Stimulated activated CD4-positive, alpha-beta T cell treated with anti-CD3 and anti-CD28 coated beads, Interleukin-4, amount 100 ng/mL, for 24 hours (primary cell): ENCODE data around the gene CWC27.

Source experiments
- DNase-seq: peaks from one replicate; pipeline ENCODE4 v3.0.0-alpha.2; 2020

The CWC27 gene

DNA sequence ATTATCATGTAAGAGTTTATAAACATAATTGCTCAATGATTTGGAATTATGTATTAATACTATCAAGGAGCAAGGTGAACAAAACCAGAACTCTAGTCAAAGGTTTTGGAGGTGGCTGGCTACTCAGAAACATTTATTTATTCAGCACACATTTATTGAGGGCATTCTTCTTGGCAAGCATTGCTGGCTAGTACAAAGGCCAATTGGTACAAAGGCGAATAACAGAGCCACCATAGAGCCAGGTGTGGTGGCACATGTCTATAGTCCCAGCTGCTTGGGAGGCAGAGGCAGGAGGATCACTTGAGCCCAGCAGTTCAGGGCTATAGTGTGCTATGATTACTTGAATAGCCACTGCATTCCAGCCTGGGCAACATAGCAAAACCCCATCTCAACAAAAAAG, 242.1 kb downstream of the CWC27 start:
- no peak for DNase-seq

DNA sequence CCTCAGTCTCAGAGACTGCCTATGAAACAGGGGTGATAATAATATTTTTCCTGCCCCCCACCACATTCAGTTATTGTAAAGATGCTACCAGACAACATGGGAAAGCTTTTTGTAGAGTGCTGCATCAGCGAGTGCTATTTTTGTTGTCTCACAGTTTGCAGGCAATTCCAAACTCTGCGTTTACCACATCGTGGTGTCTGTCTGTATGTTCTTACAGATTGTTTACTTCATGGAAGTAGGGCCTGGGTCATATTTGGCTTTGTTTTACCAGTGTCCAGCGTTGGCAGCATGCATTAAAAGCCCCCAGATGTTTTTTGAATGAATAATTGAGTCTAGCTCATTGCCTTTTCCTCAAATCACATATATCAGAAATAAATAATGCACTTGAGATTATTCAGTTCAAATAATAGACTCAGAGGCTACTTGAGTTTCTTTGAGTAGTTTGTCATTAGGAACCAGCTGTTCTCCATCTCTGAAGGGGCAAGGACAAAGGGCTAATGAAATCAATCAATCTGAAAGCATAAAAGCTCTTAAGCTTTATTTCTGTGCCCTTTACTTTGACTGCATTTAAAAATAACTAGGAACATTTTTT, 243.7 kb downstream of the CWC27 start:
- no peak for DNase-seq

DNA sequence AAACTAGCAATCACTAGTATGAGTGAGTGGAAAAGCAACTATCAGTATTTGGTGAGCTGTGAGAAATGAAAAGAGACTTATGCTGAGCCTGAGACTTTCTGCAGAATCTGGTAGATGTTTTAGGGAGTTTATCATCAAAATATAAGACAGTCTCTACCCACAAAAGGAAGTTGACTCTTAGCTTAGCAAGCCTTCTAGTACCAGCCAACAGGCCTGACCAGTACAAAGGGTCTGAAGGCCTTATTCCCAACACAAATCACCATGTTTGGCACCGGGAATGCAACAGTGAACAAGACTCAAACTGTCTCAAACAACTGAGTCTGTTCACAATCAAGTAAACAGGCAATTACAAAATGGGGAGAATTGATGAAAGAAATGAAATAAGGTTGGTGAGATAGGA, 244.4 kb downstream of the CWC27 start:
- DNase-seq: no peak

DNA sequence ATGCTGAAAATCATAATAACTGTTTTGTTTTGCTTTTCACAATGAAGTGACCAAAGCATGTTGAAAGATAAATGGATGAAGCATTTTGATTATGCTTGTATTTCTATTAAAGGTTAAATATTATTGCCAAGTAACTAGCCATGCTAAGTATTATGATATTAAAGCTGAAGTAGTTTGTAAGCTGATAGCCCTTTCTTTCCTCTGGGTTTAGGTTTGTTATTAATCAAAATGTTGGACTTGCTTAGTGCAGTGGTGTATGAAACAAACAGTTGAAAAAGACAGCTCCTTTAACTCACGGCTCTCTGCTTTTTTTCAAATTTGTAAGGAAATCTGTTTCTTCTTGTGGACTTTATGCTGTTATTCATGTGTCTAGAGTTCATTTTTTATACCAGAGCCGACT, 246.0 kb downstream of the CWC27 start:
- no peak for DNase-seq

DNA sequence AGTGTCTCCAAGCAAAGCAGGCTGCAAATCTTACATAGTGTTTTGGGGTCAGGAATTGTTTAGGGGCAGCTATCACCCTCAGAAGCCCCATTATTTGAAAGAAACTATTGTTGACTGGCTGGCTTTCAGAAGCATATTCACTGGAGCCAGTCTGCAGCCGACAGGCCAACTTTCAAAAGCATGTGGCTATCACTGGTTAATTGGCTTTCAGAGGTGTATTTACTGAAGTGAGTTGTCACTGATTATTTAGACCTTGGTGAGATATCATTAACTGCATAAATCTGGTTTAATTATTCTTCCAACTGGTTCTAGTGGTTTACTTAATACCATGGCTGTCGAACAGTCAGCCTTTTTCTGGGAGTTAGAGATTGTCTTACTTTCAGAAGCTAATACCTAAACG, 247.0 kb downstream of the CWC27 start:
- DNase-seq: no peak

DNA sequence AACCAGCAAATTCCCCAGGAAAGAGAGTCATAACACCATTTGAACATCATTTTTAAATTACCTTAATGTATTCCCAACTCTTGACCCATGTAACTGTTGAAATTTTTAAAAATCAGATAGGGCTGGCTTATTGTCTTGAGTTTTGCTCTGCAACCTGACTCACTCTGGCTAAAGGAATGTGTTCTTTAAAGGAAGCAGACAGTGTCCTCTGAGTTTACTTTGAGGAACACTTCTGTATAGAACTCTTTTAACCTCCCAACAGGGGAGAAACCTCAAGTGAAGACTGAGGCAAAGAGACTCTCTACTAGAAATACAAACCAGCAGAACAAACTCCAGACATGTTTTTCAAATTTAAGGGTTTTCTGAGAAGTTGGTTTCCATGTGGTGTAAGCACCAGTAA, 248.9 kb downstream of the CWC27 start:
- DNase-seq: no peak

DNA sequence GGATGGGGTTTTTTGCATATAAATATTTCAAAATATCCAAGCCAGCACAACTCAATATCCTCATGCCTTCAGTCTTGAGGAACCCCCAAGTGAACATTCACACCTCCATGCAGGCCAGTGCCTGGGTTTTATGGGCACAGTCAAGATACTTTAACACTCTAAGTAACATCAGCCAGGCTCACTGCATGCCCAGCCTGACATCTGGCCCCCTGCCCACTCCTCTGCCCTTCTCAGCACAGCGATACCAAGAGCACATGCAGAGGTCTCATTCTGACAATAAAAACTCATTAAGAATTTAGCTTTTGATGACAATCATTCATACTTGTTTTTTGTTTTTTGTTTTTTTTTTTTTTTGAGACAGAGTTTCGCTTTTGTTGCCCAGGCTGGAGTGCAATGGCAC, 250.0 kb downstream of the CWC27 start:
- no peak for DNase-seq

DNA sequence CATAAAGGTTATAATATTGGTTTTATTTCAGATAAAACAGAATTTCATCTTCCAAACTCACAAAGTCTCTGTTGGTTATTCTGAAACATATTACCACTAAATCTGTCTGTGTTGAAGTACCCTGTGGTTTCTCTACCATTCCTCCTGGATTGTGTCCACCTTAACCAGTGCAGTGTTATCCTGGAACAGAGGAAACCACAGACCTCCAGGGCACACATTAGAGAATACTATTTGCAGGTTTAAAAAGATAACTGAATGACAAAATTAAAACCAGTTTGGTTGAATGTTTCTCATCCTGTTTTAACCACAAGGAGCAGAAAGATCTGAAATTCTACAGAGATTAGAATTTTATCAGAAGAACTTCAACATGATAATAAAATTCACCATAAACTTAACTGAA, 251.8 kb downstream of the CWC27 start:
- no peak for DNase-seq

DNA sequence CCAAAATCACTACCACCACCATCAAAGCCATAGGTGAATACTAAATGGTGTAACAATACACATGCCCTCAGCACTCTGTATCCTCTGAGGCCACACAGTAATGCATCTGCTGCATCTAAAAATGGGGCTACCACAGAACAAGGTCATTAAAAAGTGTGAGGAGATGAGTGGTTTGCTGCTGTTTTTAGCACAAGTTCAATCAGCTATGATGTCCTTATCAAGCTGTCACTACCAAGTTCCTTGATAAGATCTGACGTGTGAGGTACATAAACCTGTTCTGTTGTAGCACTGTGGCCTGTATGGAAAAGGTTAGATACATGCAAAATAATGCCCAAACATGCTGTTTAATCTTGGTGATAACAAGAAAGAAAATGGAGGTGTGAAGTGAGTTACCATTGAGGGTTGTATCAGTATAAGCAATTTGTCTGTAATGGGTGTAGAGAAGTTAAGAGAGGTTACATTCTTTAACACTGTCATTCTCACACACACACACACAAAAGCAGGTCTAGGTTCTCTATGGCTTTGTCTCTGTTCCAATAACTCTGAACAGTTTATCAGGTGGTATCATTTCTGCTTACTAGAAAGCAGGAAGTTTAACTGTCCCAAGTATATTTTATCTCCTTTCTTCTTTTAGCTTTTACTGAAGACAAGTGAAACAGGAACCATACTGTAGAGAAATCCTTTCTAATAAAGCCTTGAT, 252.9 kb downstream of the CWC27 start:
- DNase-seq: no peak

DNA sequence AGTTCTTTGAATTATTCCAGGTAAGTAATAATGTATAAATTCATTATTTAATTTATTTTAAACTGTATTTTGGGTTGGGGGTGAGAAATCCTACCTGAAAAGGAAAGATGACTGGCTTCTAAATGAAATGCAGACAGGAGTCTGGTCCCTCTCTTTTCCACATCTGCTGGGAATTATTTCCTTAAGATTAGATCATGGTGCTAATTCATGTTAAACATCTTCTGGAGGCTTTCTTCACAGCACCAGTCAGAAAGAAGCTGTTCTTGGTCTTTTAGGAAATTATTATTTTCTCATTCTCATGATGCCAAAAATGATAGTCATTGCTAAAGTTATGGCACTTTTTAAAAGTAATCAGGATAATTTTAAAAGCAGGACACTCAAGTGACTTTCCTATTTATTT, 254.2 kb downstream of the CWC27 start:
- no peak for DNase-seq

DNA sequence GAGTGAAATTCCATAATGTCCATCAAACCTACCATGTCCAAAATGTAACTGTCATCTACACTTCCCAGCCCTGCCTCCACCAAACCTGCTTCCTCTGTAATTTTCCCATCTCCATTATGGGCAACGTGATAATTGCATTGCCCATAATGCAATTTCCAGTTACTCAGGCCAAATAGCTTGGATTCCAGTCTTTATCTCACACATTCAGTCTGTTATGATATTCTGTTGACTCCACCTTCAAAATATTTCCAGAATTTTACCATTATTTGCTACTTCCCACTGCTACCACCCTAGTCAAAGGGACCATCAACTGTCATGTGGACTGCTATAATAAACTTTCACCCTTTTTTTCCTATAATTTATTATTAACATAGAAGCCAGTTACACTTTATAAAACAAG, 256.0 kb downstream of the CWC27 start:
- no peak for DNase-seq

DNA sequence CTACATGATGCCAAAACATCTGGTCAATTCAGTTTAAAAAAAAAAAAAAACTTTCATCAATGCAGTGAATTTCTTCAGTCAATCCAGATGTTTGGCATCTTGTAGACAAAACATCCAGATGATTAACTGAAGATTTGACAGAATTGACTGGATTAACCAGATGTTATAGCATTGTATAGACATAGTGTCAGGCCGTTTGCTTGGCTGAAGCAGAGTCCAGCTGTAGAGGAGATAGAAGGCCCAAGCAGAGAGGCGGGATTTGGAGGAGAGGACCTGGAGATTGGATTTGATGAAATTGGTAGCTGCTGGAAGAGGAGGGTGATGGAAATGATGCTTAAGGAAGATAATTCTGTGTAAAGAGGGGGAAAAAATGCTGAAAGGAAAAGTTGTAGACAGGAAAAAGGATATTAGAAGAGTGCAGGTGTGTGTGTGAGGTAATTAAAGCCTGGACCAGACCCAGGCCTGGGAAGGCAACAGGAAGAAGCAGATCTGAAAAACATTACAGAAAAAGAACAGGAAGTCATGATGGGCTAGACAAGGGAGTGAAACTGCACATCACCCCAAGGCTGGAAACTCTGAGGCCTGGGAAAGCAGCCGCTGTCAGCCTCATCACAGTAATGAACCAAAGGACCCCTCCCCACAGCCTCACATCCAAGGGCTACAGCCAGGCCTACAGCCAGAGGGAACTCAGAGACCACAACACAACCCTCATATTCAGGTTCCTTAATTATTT, 258.3 kb downstream of the CWC27 start:
- DNase-seq: no peak

DNA sequence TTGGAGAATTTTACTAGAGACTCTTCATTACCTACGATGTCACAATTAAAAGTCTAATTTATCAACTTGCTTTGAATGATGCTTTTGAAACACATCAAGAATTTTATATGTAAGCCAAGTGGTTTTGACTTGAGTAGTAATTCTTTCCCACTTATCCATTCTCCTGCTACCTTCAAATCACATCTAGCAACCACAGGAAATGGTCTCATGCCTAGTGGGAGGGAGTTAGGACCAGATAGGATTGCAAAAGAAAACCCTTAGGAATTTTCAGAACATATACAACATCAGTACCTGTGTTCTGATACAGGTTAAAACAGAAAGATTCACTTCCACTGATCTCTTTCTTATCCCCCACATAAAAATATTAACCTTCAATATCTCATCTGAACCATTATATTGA, 260.4 kb downstream of the CWC27 start:
- DNase-seq: no peak

DNA sequence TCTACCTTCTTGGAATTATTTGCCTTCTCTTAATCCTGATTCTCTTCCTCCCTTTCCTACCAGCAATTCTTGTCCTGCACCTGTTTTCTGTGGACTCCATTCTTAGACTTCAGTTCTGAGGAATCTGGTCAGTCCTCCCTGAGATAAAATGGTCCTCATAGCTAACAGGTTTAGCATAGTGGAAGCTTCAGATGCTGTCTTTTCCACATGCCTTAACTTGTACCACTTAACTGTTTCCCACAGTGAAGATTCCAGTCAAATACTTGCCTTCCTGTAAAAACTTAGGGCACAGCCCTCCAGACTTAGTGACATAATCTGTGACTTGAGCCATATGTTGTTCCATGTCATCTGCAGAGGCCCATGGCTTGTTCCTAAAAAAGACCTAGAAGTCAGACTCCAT, 261.3 kb downstream of the CWC27 start:
- no peak for DNase-seq

DNA sequence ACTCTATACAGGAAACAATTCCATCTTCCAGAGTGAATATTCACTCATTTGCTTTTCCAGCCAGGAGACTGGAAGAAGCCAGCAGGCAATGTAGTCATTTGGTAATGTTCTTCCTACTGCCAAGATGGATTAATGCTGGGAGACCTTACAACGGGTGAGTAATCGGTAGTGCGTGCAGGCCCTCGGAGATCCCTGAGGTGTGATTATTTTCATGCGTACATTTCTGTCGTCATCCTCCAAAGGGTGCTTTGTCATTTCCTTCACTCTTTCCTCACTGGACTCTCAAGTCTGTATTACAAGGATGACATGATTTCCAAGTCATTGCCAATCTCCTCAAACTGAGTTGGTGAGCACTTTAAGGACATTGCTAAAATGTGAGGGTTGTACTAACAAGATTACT, 263.5 kb downstream of the CWC27 start:
- DNase-seq: no peak

DNA sequence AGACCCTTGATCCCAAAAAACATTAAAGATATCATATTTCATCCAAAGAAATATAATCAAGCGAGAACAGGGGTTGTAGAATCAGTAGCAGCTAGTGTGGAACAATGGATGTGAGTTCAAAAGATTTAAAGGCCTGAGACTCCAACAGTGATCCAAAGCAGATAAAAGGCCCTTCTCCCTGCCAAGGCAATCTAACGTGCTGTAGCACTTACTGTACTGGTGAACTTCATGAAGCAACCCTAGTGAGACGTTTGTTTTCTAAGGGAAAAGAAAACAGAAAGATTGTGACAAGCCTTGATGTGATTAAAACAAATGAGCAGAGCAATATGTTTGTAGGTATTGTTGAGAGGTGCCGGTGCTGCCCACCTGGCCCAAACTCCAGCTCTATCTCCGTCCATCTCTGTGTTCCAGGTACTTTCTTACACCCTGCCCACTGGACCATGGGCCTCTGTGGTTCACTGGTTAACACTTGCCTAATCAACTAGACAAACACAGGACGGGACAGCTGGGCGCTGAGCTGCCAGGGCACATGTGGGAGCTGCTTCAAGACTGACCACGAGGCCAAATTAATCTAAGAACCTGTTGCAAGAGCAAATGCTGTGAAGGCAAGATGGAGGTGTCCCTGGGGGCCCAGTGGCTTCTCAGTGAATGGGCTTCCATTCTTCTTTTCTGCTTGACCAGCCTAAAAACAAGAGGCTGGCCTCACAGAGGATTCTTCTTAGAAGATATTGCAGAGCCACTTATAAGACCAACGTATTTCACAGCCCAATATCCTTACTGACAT, 265.5 kb downstream of the CWC27 start:
- no peak for DNase-seq

DNA sequence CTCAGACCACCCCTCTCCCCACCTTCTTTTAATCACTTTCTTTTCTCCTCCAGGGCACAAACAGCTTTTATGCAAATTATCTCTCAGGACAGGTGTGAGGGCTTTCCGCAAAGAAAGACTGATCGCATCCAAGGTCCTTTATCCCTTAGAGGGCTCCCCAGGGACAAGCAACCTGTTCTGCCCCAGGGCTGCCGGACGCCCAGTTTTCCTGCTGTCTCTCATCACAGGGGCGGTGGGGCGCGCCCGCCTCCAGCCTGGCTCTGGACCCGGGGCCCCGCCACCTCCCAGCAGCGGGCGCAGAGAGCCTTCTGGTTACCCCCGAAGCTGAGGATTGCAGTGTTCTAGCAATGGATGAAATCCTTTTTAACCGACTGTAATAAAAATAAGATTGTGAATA, 266.1 kb downstream of the CWC27 start:
- no peak for DNase-seq

DNA sequence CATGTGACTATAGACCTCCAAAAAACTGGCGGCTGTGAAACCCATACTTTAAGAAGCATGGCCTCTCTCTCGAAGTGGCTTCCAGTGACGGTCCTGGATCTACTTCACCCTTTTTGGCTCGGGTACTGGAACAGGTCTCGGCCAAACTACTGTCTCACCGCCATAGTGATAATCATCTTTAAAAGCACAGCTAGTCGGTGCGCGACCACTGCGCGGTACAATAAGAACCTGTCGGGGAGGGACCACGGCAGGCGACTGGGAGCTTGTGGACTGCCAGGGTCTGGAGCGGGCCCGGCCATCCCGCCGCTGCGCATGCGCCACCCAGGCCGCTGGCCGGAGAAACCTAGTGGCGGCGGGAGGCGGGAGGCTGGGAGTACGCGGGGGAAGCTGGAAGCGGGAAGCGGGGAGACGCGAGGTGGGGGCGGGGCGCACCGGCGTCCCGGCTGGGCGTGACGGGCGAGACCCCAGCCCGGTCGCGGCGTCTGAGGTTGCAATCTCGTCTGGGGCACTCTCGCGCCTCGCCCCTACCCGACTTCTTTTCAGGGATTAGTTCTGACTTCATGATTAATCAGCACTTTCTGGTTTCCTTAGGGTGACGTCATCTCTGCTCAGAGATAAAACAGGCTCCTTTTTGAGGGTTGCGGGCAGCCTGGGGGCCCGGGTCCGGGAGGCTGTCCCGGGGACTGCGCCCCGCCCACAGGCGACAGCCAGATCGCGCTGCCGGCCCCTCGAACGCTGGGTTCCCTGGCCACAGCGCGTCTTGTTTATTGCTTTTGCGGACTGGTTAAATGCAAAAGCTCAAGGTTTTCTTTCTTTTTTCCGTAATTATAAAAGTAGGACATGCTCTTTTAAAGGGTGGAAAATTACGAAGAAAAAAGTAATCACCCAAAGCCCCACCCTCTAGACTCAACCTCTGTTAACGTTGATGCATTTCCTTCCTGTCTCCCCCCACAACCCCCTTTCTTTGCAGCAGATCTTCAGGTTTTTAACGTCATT, 266.8 kb downstream of the CWC27 start:
- DNase-seq: peak; percentile 80

DNA sequence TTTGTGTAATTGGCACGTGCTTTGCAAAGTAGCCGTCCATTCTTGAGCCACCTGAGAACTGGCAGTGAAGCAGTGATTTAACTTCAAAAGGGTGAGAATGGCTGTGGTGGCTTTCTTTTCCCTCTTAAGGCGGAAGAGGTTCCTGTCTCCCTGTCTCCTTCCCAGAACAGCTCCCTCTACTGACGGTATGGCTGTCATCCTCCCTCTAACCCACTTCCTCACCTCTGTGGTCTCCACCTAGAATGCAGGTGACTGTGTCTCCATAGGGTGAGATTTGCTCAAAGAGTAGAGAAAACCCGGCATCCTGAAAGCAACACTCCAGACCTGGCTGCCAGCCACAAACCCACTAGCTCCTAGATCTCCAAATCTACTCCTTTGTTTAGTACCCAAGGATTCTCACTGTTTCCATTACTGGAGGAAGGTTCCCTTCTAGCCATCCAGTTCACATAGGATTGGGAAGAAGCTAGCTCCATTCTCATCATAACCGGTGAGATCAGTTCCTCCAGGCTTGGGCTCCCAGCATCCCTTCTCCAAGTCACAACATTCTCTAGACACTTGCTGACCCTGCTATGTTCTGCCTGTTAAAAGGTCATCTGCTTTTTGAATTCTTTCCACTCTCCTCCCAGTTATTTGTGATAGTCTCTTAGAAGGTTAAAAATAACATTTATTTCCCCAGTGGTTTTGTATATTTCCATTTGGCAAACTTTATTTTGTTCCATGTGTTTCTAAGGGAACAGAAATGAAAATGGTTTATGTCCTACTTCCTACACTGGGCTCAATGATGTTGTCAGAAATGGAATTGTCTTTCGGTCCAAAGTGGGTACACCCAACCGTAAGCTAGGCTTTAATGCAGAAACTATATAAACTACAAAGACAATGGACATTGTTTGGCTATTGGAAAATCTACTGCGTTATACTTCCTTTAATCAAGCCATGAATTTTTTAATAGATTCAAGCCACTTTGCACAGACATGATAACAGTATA, 269.4 kb downstream of the CWC27 start:
- no peak for DNase-seq

DNA sequence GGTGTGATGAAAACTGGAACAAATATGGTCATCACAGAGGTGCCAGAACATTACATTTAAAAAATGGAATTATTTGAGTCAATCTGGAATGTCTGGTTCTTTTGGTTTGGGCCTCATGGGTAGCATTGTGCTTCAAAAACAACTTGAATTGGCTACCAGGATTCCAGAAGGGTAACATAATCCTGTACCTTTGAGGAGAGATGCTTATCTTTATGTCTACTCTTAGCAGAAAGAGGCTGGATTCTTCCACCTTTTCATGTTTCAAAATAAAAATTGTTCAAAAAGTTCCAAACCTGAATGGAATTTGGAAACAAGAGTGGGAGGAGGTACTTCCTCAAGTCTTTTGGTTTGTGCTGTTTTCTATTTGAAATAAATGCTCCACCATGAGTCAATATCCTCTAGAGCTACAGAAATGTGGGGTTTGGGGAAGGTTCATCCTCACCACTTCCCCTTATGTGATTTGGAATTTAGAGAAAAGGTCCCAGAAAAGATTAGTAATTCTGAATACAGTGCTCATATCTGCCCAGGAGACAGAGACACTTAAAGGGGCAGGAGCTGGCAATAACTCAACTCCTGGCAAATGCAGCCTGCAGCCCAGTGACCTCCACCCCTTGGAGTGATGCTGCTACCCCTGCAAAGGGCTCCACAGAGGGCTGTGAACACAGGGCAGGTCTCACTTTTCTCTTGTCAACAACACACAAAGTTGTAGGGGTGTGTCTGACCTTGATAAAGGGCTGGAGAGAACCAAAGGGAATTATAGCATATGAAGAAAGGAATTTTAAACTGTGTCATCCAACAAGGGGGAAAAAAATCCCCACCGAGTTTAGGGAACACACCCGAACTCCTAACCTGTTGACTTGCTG, 272.8 kb downstream of the CWC27 start:
- no peak for DNase-seq
